Measurements from ENCODE around the gene MECR.

The MECR gene

GRCh38 chr1:29164588-29164987 is 66.1 kb downstream of the MECR start:
- TF ChIP-seq, protein P1, sequence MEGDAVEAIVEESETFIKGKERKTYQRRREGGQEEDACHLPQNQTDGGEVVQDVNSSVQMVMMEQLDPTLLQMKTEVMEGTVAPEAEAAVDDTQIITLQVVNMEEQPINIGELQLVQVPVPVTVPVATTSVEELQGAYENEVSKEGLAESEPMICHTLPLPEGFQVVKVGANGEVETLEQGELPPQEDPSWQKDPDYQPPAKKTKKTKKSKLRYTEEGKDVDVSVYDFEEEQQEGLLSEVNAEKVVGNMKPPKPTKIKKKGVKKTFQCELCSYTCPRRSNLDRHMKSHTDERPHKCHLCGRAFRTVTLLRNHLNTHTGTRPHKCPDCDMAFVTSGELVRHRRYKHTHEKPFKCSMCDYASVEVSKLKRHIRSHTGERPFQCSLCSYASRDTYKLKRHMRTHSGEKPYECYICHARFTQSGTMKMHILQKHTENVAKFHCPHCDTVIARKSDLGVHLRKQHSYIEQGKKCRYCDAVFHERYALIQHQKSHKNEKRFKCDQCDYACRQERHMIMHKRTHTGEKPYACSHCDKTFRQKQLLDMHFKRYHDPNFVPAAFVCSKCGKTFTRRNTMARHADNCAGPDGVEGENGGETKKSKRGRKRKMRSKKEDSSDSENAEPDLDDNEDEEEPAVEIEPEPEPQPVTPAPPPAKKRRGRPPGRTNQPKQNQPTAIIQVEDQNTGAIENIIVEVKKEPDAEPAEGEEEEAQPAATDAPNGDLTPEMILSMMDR (IDR thresholded peaks at IDR 0.05; ENCODE audit: control insufficient read depth, extremely low read depth, insufficient read depth) = no peak
- H3K4me3 ChIP-seq (ENCODE audit: low read depth, low read length) = no peak overlapping the region

GRCh38 chr1:29162476-29163138 is 68.1 kb downstream of the MECR start:
- H3K4me3 ChIP-seq (ENCODE audit: low read depth, low read length) = no peak overlapping the region
- DNase-seq (ENCODE audit: low read depth) = no peak
- TF ChIP-seq, protein P1 (IDR thresholded peaks at IDR 0.05; ENCODE audit: control insufficient read depth, extremely low read depth, insufficient read depth) = no peak

More at GRCh38 chr1:29164588-29164987, 66.1 kb downstream of the MECR start:
- no peak for DNase-seq (ENCODE audit: low read depth)

DNA sequence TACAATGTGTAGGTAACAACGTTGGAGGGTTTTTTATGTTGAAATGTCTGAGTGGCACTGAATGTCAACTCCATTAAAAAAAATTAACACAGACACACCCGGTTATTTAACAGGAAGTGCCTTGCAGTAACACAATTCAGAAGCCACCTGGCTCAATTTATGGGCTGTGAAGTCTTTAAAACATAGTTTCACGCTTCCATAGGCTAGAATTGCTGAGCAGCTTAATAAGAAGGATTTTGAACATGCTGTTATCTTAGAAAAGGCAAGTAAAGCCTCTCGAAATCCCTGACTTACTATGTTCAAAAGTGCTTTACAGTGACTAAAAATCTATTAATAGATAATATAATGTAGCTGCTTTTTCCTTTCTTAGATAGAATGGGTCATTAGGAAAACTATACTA is 68.7 kb downstream of the MECR start:
- DNase-seq (ENCODE audit: low read depth) = no peak
- no peak overlapping the region for H3K4me3 ChIP-seq (ENCODE audit: low read depth, low read length)
- TF ChIP-seq, protein P1 (IDR thresholded peaks at IDR 0.05; ENCODE audit: control insufficient read depth, extremely low read depth, insufficient read depth) = no peak

DNA sequence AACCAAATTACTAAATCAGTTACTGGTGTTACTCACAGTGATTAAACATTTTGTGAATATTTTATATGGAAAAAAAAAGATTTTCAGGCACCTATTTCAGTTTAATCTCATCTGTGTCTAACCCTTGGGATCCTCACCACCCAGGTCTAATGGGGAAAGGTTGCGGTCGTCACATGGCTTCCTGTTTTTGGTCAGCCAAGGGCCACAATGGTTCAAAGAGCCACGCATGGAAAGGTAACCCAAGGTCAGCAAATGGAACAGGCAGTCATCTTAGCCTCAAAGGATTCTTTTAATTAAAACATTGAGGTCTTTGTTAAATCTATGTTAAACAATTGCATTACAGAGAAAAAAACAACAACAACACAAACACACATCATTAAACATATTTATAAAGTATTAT is 71.0 kb downstream of the MECR start:
- DNase-seq (ENCODE audit: low read depth) = no peak
- TF ChIP-seq, protein P1 (IDR thresholded peaks at IDR 0.05; ENCODE audit: control insufficient read depth, extremely low read depth, insufficient read depth) = no peak
- no peak overlapping the region for H3K4me3 ChIP-seq (ENCODE audit: low read depth, low read length)

- no peak overlapping the region for H3K4me3 ChIP-seq (ENCODE audit: low read depth, low read length)
- TF ChIP-seq, protein P1 (IDR thresholded peaks at IDR 0.05; ENCODE audit: control insufficient read depth, extremely low read depth, insufficient read depth) = no peak
- no peak for DNase-seq (ENCODE audit: low read depth)
These were observed 73.5 kb downstream of the MECR start for GRCh38 chr1:29157269-29157601.

DNA sequence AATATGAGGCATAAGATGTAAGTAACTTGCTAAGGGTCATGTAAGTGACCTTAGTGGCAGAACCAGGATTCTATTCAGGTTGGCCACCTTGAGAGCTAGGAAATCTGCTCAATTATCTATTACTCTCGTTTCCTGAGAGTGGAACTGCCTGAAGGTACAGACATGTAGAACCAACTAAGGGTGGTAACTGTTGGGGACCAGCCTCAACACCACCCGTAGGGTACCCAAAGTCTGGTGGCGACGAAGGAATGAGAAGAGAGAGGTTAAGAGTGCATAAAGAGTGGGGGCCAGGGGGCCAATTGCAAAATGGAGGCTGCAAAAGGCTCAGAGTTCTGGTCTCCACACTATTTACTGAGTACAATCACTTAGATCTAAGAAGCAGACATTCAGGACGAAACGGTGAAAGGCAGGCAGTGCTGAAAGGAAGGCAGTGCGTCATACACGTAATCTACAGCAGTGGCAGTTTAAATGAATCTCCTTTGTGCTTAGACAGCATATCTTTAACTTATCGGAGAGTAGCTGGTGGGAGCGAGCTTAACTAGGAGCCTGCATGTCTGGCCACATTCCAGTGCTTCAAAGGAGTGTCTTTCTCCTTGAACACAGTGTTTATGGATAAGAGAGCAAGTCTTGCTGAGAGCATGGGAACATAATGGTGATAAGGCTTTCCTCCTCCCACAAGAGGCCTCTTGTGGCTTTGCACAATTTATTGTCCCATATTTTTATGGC is 74.0 kb downstream of the MECR start:
- no peak overlapping the region for H3K4me3 ChIP-seq (ENCODE audit: low read depth, low read length)
- TF ChIP-seq, protein P1 (IDR thresholded peaks at IDR 0.05; ENCODE audit: control insufficient read depth, extremely low read depth, insufficient read depth) = no peak
- DNase-seq (ENCODE audit: low read depth) = no peak

Data from LNCaP clone FGC (cell line).